Neural progenitor cell (in vitro differentiated cells): ENCODE data around the gene DDO. TPM values are rescaled to one million over a fixed set of nuclear protein-coding genes. Genes with fewer than 3 reads are reported as not detected.

Experiments used
- DNase-seq: peaks from one replicate; pipeline ENCODE4 v3.0.0-alpha.2; 2016; ENCODE audit warnings: low spot score
- H2AFZ ChIP-seq: fragments of 200-600 bp; sonication (generic); replicated peaks from 2 replicates; pipeline ENCODE4 v1.6.1; 2016; ENCODE audit warnings: antibody characterized with exemption
- H3F3A ChIP-seq: fragments of 200-600 bp; sonication (generic); 2 replicates; pipeline ENCODE4 v1.6.1; 2016; ENCODE audit warnings: antibody characterized with exemption, low read depth
- H3K27ac ChIP-seq: fragments of 200-600 bp; sonication (generic); 2 replicates; pipeline ENCODE4 v1.5.1; 2016; ENCODE audit warnings: mild to moderate bottlenecking
- H3K27me3 ChIP-seq: fragments of 200-600 bp; sonication (generic); 2 replicates; pipeline ENCODE4 v1.6.1; 2016; ENCODE audit warnings: mild to moderate bottlenecking, moderate library complexity
- H3K36me3 ChIP-seq: fragments of 200-600 bp; sonication (generic); 2 replicates; pipeline ENCODE4 v1.5.1; 2016
- H3K4me1 ChIP-seq: fragments of 200-600 bp; sonication (generic); 2 replicates; pipeline ENCODE4 v1.6.1; 2016; ENCODE audit warnings: mixed run types
- H3K4me2 ChIP-seq: fragments of 200-600 bp; sonication (generic); 2 replicates; pipeline ENCODE4 v1.6.1; 2016
- H3K4me3 ChIP-seq: fragments of 200-600 bp; sonication (generic); 2 replicates; pipeline ENCODE4 v1.5.1; 2016
- H3K79me2 ChIP-seq: fragments of 200-600 bp; sonication (generic); 2 replicates; pipeline ENCODE4 v1.6.1; 2016; ENCODE audit warnings: low read depth
- H3K9ac ChIP-seq: fragments of 200-600 bp; sonication (generic); 2 replicates; pipeline ENCODE4 v1.6.1; 2016
- H3K9me3 ChIP-seq: fragments of 200-600 bp; sonication (generic); 2 replicates; pipeline ENCODE4 v1.5.1; 2016; ENCODE audit warnings: low read depth
- H4K20me1 ChIP-seq: fragments of 200-600 bp; sonication (generic); 2 replicates; pipeline ENCODE4 v1.6.1; 2016; ENCODE audit warnings: low read depth
- H3K27ac Mint-ChIP-seq: 3 replicates; pipeline ENCODE4 v1.8.0; 2021; ENCODE audit warnings: mixed read lengths
- H3K27me3 Mint-ChIP-seq: 2 replicates; pipeline ENCODE4 v1.8.0; 2022; ENCODE audit warnings: low read depth, mild to moderate bottlenecking, inconsistent platforms, moderate library complexity, mixed read lengths; ENCODE audit not compliant: insufficient read depth
- H3K36me3 Mint-ChIP-seq: 3 replicates; pipeline ENCODE4 v1.8.0; 2021; ENCODE audit warnings: mixed read lengths
- H3K4me1 Mint-ChIP-seq: 3 replicates; pipeline ENCODE4 v1.8.0; 2021; ENCODE audit warnings: mixed read lengths
- H3K4me3 Mint-ChIP-seq: 3 replicates; pipeline ENCODE4 v1.8.0; 2021; ENCODE audit warnings: mild to moderate bottlenecking, moderate library complexity, mixed read lengths
- H3K9me3 Mint-ChIP-seq: 3 replicates; pipeline ENCODE4 v1.8.0; 2020; ENCODE audit warnings: mixed read lengths
- EZH2 ChIP-seq: fragments of 200-600 bp; sonication (generic); IDR thresholded peaks from 2 replicates; pipeline ENCODE4 v1.6.1; 2017; ENCODE audit warnings: antibody characterized with exemption, mild to moderate bottlenecking, moderate library complexity
- EZH2phosphoT487 ChIP-seq: fragments of 200-600 bp; sonication (generic); IDR thresholded peaks from 2 replicates; pipeline ENCODE4 v1.6.1; 2017; ENCODE audit warnings: antibody characterized with exemption
- total RNA-seq: library from RNA; depleted of rRNA; stranded (reverse); fragments of >200 nt; gene quantifications from 2 replicates; pipeline ENCODE4 v1.2.3, GENCODE V29; 2015; ENCODE audit warnings: low replicate concordance
- TF ChIP-seq, protein P1 (sequence below): fragments of 200-600 bp; sonication (generic); IDR thresholded peaks from 2 replicates; pipeline ENCODE4 v1.5.1; 2017; ENCODE audit warnings: antibody characterized with exemption, mild to moderate bottlenecking

DDO gene
- total RNA-seq, 1 donor from 2014 or later: not detected

- H3K9me3 Mint-ChIP-seq: no peaks in the 10 kb centered on the region
- Histone ChIP-seq H2AFZ (no peak overlapping the region), H3K4me3 (no peak overlapping the region), H3K27ac (no peak overlapping the region), H3K9me3 (no peaks in the 10 kb centered on the region), H3K36me3 (no peaks in the 10 kb centered on the region), H3K27me3 (no peaks in the 10 kb centered on the region), H3K4me2 (no peak overlapping the region), H3K9ac (no peak overlapping the region), H3K4me1 (peaks cover 4% of the 10 kb centered on the region), H4K20me1 (no peaks in the 10 kb centered on the region), H3F3A (no peaks in the 10 kb centered on the region), H3K79me2 (no peaks in the 10 kb centered on the region)
- no peak for TF ChIP-seq EZH2
- TF ChIP-seq, protein P1, sequence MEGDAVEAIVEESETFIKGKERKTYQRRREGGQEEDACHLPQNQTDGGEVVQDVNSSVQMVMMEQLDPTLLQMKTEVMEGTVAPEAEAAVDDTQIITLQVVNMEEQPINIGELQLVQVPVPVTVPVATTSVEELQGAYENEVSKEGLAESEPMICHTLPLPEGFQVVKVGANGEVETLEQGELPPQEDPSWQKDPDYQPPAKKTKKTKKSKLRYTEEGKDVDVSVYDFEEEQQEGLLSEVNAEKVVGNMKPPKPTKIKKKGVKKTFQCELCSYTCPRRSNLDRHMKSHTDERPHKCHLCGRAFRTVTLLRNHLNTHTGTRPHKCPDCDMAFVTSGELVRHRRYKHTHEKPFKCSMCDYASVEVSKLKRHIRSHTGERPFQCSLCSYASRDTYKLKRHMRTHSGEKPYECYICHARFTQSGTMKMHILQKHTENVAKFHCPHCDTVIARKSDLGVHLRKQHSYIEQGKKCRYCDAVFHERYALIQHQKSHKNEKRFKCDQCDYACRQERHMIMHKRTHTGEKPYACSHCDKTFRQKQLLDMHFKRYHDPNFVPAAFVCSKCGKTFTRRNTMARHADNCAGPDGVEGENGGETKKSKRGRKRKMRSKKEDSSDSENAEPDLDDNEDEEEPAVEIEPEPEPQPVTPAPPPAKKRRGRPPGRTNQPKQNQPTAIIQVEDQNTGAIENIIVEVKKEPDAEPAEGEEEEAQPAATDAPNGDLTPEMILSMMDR: no peak
- TF ChIP-seq EZH2phosphoT487: no peak
- no peaks in the 10 kb centered on the region for H3K36me3 Mint-ChIP-seq
- H3K4me3 Mint-ChIP-seq: no peak overlapping the region
- H3K4me1 Mint-ChIP-seq: peaks cover 12% of the 10 kb centered on the region
- no peak overlapping the region for H3K27ac Mint-ChIP-seq
- no peak for DNase-seq
- peaks cover 4% of the 10 kb centered on the region for H3K27me3 Mint-ChIP-seq
Observed at GRCh38 chr6:110395221-110395620, 20.2 kb downstream of the DDO start.

- Mint-ChIP-seq H3K27ac (no peak overlapping the region), H3K9me3 (no peaks in the 10 kb centered on the region), H3K27me3 (peaks cover 4% of the 10 kb centered on the region), H3K4me3 (no peak overlapping the region), H3K4me1 (peaks cover 20% of the 10 kb centered on the region), H3K36me3 (no peaks in the 10 kb centered on the region)
- Histone ChIP-seq H4K20me1 (no peaks in the 10 kb centered on the region), H3K4me1 (peaks cover 4% of the 10 kb centered on the region), H3K4me3 (no peak overlapping the region), H3K4me2 (no peak overlapping the region), H3K9me3 (no peaks in the 10 kb centered on the region), H3K9ac (no peak overlapping the region), H3K27me3 (no peaks in the 10 kb centered on the region), H3K36me3 (no peaks in the 10 kb centered on the region), H2AFZ (no peak overlapping the region), H3K79me2 (no peaks in the 10 kb centered on the region), H3K27ac (no peak overlapping the region), H3F3A (no peaks in the 10 kb centered on the region)
- TF ChIP-seq, protein P1: no peak
- TF ChIP-seq EZH2 (no peak), EZH2phosphoT487 (no peak)
- DNase-seq: no peak
Observed at GRCh38 chr6:110394409-110394808, 21.0 kb downstream of the DDO start.

GRCh38 chr6:110392727-110393126 is 22.6 kb downstream of the DDO start:
- Histone ChIP-seq H3F3A (no peaks in the 10 kb centered on the region), H3K36me3 (no peaks in the 10 kb centered on the region), H3K79me2 (no peaks in the 10 kb centered on the region), H3K27ac (no peak overlapping the region), H2AFZ (no peak overlapping the region), H3K4me3 (no peak overlapping the region), H3K9me3 (no peaks in the 10 kb centered on the region), H3K27me3 (no peaks in the 10 kb centered on the region), H3K9ac (no peak overlapping the region), H3K4me1 (peaks cover 18% of the 10 kb centered on the region), H3K4me2 (no peak overlapping the region), H4K20me1 (no peaks in the 10 kb centered on the region)
- no peak overlapping the region for H3K4me3 Mint-ChIP-seq
- H3K4me1 Mint-ChIP-seq: peaks cover 31% of the 10 kb centered on the region
- no peak for TF ChIP-seq EZH2phosphoT487
- TF ChIP-seq, protein P1: peak; percentile 18
- H3K36me3 Mint-ChIP-seq: no peaks in the 10 kb centered on the region
- peak; percentile 34 for DNase-seq
- no peak overlapping the region for H3K27ac Mint-ChIP-seq
- H3K9me3 Mint-ChIP-seq: no peaks in the 10 kb centered on the region
- peaks cover 2% of the 10 kb centered on the region for H3K27me3 Mint-ChIP-seq
